NOMO-1 treated with dmso at 0.1 percent for 144 hours (cell line): ENCODE data around the gene C1orf52.
"Not testable (repeated sequence)": the region's sequence is repeated elsewhere in the genome, so short reads cannot be mapped to it uniquely, and the experiment has no call there.

ENCODE experiments used
- DNase-seq: peaks from one replicate; lab custom pipeline; 2025; ENCODE audit not compliant: unreplicated experiment; lab: John Stamatoyannopoulos, UW

C1orf52 gene

GRCh38 chr1:85278853-85279314 is 19.4 kb upstream of the C1orf52 start:
- peak; percentile 63 for DNase-seq

DNA sequence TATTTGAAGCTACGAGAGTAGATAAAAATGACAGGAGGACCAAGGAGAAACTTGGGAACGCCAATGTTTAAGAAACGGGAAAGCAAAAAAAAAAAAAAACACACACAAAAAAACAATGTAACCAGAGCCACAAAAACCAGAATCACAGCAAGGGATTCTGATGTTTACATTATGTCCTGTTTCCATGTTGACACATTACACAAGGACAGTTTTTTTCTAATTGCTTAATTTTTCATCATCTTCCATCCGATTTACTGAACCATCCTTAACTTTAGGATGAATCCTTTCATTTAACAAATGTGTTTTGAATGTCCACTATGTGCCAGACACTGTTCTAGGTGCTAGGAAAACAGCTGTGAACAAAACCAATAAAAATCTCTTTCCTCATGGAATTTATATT is 18.3 kb upstream of the C1orf52 start:
- no peak for DNase-seq

- no peak for DNase-seq
Measured at GRCh38 chr1:85276978-85277639, 17.6 kb upstream of the C1orf52 start.

DNA sequence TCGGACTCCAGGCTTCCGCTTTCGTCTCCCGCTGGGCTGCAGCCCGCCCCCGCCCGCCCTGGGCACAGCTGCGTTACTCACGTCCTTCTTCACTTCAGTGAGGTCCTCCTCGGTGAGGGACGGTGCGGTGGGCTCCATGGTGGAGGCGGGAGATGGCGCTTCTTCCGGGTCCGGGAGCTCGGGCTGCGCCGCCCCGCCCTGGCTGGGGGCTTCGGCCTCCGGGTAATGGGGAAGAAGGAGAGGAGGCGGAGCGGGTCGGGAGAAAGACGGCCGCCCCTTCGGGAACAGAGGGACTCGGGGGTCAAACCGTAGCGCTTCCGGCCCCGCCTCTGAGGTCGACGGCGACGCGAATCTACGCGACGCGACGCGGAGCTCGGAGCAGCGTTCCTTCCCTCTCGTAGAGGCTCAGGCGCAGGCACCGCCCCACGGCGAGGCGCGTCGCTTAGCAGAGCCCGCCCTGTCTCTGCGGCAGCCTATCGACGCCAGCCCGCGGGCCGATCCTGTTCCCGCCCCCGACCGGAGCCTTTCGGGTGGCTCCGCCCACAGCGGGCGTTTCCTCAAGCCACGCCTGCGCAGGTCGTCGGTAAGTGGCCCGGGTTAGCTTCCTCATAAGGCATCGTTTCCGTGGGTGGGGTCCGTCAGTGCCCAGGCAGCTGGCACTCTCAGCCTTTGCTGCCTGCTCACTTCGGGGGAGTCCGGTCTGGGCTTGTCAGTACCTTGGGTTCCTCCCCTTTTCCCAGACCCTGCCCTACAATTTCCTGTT is 16.9 kb upstream of the C1orf52 start, which contains the start of gene BCL10:
Gene BCL10 (minus strand): TSS at position 418 of the 763 bp plus-strand sequence. CDS start 280 bp downstream, at position 138.
- peak; percentile 98 for DNase-seq

DNA sequence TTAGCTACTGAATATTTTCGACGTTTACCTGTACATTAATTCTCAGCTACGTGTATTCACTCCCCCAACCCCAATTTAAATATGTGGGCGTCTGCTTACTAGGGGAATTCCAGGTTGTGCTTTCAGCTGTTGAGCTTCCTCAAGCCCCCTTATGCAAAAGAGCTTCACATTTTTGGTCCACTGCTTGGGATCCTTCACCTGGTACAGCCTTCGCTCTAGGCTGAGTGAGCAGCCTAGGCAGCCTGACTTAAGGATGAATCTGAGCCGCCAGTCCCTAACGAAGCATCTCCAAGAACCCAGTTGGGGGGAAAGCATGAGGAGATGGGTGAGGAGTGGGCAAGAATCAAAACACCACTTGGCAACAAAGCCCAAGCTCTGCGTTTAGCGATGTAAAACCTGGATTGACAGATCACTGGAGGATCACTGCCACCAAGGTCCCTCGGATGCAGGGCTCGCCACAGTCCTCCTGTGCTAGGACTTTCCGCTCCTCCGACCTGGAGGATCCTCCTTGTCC is 16.3 kb upstream of the C1orf52 start:
- DNase-seq: no peak

GRCh38 chr1:85274969-85275453 is 15.5 kb upstream of the C1orf52 start:
- no peak for DNase-seq

DNA sequence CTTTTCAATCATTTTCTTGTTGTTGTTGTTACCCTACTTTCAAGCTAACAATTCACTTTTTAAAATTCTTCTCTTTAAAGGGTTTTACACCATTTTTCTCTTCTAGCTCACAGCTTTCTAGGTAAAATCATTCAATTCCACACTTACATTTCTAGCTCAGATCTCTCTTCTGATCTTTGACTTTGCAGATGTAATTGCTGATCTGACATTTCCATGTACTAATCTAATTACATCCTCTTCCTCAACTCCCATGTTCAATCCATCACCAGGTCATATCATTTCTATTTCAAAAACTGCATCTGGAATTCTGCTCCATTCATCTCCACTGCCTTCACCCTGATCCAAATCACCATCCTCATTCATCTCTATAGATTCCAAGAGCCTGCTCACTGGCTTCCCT is 13.9 kb upstream of the C1orf52 start:
- no peak for DNase-seq

DNA sequence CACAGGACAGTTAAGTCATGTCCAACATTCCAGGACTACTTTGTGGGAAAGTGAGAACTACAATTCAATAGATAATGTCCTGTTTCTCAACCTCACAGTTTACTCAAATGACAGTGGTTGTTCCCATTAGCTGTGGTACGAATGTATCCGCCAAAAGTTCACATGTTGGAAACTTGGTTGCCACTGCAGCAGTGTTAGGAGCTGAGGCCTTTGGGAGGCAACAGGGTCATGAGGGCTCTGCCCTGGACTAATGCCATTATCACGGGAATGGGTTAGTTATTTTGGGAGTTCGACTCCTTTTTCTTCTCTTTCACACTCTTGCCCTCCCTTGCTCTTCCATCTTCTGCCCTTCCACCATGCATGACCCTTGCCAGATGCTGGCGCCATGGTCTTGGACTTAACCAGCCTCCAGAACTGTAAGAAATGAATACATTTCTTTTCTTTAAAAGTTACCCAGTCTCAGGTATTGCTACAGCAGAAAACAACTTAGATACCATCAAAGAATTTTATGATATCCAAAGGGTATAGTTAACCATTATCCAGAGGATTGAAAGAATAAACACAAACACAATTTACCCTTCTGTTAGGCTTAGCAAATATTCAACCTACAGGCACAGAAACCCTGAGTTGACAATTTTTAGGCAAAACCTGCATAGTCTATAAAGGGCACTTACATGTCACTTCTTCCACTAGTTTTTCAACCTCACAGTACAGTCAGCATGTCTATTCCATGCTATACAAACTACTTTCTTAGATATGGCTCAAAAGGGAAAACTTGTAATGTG is 9.5 kb upstream of the C1orf52 start:
- no peak for DNase-seq

DNA sequence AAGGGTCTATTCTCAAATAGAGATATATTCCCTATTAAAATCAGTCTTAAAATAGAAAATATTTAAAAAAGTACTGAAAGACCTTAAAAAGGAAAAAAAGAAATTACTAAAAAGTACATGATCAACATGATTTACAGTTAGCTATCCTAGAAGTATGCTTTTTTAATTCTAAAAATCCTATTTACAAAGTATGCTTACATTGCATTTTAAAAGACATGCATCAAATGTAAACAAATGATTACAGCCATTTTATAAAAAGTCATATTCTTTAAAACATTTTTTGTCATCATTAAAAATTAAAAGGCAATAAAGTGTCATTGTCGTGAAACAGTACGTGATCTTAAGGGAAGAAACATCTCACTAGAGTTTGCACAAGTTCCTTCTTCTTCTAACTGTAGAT is 7.9 kb upstream of the C1orf52 start:
- no peak for DNase-seq

- DNase-seq: no peak
Measured at GRCh38 chr1:85264150-85264549, 4.7 kb upstream of the C1orf52 start.

DNA sequence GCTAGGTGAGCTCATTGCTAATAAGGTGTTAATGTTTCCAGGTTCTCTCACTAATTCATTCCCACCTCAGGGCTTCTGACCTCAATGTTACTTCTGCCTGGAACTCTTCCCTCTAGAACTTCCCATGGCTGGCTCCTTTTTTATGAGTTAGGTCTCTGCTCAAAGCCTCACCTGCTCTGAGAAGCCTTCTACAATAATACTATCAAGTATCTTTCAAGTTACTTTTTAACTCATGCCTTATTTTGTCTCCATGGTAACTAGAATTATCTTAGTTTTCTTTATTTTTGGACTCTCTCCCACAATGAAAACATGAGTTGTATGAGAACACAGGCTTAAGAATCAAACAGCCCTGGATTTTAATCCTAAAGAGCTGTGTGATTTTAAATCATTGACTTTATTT is 3.5 kb upstream of the C1orf52 start:
- DNase-seq: no peak

DNA sequence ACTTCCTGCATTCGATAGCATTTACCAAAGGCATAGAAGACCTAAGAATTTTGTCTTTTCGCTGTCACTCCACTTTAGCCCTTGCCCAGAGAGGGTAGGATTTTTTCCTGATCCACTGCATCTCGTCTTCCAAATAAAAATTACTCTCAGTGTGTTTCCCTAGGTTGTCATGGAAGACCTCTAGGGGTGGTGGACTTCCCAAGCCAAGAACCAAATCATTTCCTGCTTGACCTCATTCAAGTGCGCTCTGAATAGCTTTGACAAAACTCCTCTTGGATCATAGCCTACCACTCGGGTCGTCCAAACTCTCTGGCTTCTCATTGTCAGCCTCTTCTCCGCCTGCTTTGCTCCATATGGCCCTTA is 431 bp upstream of the C1orf52 start:
- DNase-seq: no peak

DNA sequence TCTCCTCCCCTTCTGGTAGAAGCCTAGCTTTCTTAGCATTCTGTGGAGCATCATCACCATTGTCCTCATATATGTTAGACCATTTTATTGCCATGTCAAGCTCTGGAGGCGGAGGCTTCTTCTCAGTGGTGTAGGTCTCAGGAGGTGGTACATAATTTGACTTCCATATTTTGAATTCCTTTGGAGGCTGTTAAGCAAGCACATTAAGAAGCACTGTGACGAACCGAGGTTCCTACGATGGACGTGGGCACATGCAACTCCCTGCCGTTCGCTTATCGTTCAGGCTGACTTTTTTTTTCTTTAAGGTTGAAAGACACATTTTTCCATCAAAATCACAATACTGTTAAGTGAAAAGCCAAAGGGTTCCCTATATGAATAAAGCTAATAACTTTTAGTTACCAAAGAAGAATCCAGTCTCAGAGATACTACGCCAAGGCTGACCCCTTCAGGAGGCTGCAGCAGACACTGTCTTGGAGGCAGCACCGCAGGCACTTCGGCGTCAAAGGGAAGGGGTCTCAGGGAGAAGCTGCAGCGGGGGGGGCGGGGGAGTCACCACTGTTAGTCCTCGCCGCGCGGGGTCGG is 835 bp downstream of the C1orf52 start:
- no peak for DNase-seq

- not testable (repeated sequence) for DNase-seq
Measured at GRCh38 chr1:85249042-85249441, 10.4 kb downstream of the C1orf52 start.

DNA sequence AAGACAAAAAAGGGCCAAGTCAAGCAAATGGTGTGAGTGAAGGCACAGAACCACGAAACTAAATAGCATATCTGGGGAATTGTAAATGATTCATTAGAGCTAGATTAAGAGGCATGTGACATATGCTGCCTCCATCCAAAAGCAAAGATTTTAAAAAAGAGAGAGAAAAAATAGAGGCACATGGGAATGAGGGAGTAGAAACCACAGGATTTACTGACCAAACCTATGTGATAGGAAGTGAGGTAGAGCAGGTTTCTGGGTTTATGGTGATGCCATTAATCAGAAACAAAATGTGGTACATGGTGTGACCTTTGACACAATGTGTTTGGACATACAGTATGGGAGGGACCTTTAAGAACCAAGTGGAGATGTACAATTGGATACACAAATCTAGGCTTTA is 13.6 kb downstream of the C1orf52 start:
- no peak for DNase-seq

DNA sequence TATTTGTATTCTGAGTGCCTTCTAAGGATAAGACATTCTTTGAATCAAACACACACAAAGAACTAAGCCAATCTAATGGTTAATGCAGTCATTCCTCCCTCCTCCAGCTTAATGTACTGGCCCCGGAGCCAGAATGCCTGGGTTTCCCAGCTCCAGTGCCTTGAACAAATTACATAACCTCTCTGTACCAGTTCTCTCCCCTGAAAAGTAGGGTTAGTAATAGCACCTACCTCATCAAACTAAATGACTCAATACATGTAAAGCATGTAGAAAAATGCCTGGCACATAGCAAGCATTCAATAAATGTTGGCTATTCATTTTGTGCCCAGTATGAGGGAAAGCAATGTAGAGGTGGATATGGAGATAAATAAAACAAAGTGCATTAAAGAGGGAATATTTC is 14.0 kb downstream of the C1orf52 start:
- DNase-seq: no peak

GRCh38 chr1:85244271-85245061 is 15.0 kb downstream of the C1orf52 start:
- no peak for DNase-seq

- no peak for DNase-seq
Measured at GRCh38 chr1:85243372-85243771, 16.1 kb downstream of the C1orf52 start.

DNA sequence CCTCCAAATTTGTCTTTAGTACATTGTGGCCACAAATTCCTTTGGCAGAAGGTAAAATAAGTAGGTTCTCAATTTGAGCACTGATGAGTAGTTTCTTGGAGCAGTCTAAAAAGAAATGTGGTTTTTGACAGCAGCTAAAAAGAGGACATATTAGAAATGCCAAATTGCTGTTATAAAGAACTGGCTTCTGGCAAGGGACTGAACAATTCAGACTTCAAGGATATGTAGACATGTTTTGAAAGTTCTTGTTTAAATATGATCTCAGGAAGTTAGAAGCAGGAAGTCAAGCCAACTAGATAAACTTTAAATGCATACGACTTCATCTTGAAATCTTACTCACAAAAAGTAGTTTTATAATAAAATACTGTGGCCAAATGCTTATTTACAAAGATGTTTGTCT is 18.8 kb downstream of the C1orf52 start:
- no peak for DNase-seq

GRCh38 chr1:85240174-85240601 is 19.3 kb downstream of the C1orf52 start:
- no peak for DNase-seq
